Peyer's patch (tissue), 4 donors: Measurements from ENCODE around the gene DDX4.

Source experiments
- POLR2A ChIP-seq, 2 donors: fragments of 450-650 bp; IDR thresholded peaks; one replicate each; pipeline ENCODE4 v1.5.1; 2017; ENCODE audit warnings: antibody characterized with exemption in 2 of 2, mild to moderate bottlenecking in 2 of 2, moderate library complexity in 2 of 2
- TF ChIP-seq, protein P1 (sequence below), 6 experiments: fragments of 450-650 bp in 4 of 6; fragments of 200-600 bp in 2 of 6; sonication (generic) in 1 of 6; IDR thresholded peaks; one replicate each; pipeline ENCODE4 v1.5.1; 2017 to 2019; ENCODE audit warnings: antibody characterized with exemption in 6 of 6, mild to moderate bottlenecking in 3 of 6, moderate library complexity in 1 of 6

DNA sequence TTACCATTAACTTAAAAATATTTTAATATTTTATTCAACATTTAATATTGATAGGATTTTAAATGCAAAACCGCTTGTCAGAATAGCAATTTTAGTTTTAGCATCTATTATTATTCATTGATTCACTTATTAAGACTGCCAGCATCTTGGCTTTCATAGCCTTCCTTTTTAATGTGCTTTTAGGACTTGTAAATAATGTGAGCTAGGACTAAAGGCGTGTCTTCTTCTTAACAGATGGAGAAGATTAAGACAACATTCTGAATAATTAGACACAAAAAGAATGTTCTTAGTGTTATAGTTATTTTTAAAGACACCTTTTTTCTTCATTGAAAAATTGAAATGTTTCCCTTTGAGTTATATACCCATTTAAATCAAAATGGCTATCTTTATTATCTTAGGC, 120.2 kb downstream of the DDX4 start:
- TF ChIP-seq, protein P1, sequence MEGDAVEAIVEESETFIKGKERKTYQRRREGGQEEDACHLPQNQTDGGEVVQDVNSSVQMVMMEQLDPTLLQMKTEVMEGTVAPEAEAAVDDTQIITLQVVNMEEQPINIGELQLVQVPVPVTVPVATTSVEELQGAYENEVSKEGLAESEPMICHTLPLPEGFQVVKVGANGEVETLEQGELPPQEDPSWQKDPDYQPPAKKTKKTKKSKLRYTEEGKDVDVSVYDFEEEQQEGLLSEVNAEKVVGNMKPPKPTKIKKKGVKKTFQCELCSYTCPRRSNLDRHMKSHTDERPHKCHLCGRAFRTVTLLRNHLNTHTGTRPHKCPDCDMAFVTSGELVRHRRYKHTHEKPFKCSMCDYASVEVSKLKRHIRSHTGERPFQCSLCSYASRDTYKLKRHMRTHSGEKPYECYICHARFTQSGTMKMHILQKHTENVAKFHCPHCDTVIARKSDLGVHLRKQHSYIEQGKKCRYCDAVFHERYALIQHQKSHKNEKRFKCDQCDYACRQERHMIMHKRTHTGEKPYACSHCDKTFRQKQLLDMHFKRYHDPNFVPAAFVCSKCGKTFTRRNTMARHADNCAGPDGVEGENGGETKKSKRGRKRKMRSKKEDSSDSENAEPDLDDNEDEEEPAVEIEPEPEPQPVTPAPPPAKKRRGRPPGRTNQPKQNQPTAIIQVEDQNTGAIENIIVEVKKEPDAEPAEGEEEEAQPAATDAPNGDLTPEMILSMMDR (IDR thresholded peaks at IDR 0.05) = no peak
- no peak for TF ChIP-seq POLR2A (IDR thresholded peaks at IDR 0.05)
